Parathyroid adenoma (tissue), 2 donors: Measurements from ENCODE around the gene SEC14L3.

Experiments
- H2AFZ ChIP-seq: fragments of 300-600 bp; sonication (generic); one replicate; pipeline ENCODE4 v1.7.0; 2017; ENCODE audit warnings: antibody characterized with exemption, mild to moderate bottlenecking
- H3K27ac ChIP-seq: fragments of 300-600 bp; sonication (generic); one replicate; pipeline ENCODE4 v1.7.0; 2017
- H3K27me3 ChIP-seq: fragments of 300-600 bp; sonication (generic); one replicate; pipeline ENCODE4 v1.7.0; 2017; ENCODE audit warnings: low read length; ENCODE audit not compliant: control insufficient read depth, insufficient read depth
- H3K36me3 ChIP-seq: fragments of 300-600 bp; sonication (generic); one replicate; pipeline ENCODE4 v1.7.0; 2017; ENCODE audit warnings: low read length; ENCODE audit not compliant: control insufficient read depth, insufficient read depth
- H3K4me1 ChIP-seq: fragments of 300-600 bp; sonication (generic); one replicate; pipeline ENCODE4 v1.7.0; 2017; ENCODE audit warnings: control low read depth
- H3K4me2 ChIP-seq: fragments of 300-600 bp; sonication (generic); one replicate; pipeline ENCODE4 v1.7.0; 2017; ENCODE audit warnings: low read length
- H3K4me3 ChIP-seq: fragments of 300-600 bp; sonication (generic); one replicate; pipeline ENCODE4 v1.7.0; 2017; ENCODE audit warnings: low read depth, low read length
- H3K79me2 ChIP-seq: fragments of 300-600 bp; sonication (generic); one replicate; pipeline ENCODE4 v1.7.0; 2017; ENCODE audit warnings: control low read depth
- H3K9ac ChIP-seq: fragments of 300-600 bp; sonication (generic); one replicate; pipeline ENCODE4 v1.7.0; 2017; ENCODE audit warnings: mild to moderate bottlenecking
- H3K9me3 ChIP-seq: fragments of 300-600 bp; sonication (generic); one replicate; pipeline ENCODE4 v1.7.0; 2017; ENCODE audit warnings: low read length; ENCODE audit not compliant: control insufficient read depth
- TF ChIP-seq, protein P1 (sequence below): fragments of 300-600 bp; sonication (generic); IDR thresholded peaks from one replicate; pipeline ENCODE4 v1.7.0; 2017; ENCODE audit warnings: antibody characterized with exemption, mild to moderate bottlenecking
- donor health status: primary hyperparathyroidism.

The SEC14L3 gene

DNA sequence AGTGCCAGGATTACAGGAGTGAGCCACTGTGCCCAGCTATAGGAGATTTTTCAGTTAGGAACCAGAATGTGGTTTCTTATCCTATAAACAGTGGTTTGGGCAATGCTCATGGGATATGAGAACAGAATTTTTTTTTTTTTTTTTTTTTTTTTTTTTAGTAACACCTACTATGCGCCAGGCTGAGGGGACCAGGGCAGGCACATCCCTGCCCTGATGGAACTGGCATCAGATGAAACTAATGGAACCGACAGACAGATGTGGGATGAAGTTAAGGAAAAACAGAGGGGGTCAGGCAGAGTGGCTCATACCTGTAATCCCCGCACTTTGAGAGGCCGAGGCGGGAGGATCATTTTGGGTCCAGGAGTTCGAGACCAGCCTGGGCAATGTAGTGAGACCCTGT lies 28.8 kb upstream of the SEC14L3 start:
- Histone ChIP-seq H3K27ac (no peak overlapping the region), H3K79me2 (no peaks in the 10 kb centered on the region), H3K36me3 (no peaks in the 10 kb centered on the region), H3K4me3 (no peak overlapping the region), H2AFZ (no peak overlapping the region), H3K4me1 (no peaks in the 10 kb centered on the region), H3K4me2 (no peak overlapping the region), H3K9me3 (no peaks in the 10 kb centered on the region), H3K9ac (no peak overlapping the region), H3K27me3 (no peaks in the 10 kb centered on the region)
- TF ChIP-seq, protein P1, sequence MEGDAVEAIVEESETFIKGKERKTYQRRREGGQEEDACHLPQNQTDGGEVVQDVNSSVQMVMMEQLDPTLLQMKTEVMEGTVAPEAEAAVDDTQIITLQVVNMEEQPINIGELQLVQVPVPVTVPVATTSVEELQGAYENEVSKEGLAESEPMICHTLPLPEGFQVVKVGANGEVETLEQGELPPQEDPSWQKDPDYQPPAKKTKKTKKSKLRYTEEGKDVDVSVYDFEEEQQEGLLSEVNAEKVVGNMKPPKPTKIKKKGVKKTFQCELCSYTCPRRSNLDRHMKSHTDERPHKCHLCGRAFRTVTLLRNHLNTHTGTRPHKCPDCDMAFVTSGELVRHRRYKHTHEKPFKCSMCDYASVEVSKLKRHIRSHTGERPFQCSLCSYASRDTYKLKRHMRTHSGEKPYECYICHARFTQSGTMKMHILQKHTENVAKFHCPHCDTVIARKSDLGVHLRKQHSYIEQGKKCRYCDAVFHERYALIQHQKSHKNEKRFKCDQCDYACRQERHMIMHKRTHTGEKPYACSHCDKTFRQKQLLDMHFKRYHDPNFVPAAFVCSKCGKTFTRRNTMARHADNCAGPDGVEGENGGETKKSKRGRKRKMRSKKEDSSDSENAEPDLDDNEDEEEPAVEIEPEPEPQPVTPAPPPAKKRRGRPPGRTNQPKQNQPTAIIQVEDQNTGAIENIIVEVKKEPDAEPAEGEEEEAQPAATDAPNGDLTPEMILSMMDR: no peak

DNA sequence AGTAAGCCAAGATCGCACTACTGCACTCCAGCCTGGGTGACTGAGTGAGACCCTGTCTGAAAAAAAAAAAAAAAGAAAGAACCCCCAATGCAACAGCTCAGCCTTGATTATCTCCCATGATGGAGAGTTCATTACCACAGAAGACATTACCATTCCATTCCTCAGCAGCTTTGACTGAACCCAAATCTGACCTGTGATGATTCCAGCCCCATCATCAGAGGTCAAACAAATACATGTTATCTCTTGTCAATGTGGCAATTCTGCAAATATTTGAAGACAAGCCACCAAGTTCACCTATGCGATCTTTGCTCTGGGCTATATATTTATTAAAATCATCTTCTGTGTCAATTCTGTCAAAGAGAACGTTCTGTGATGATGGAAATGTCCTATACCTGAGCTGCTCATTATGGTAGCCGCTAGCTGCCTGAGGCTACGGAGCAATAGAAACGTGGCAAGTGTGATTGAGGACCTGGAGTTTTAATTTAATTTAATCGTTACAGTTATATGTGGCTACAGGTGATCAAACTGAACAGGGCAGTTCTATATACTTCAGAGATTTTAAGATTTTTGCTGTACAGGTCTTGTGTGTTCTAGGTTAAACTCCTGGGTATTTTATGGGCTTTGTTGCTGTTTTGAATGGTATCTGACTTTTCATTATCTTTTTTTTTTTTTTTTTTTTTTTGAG lies 25.8 kb upstream of the SEC14L3 start:
- H3K36me3 ChIP-seq: no peaks in the 10 kb centered on the region
- H3K79me2 ChIP-seq: no peaks in the 10 kb centered on the region
- no peak overlapping the region for H2AFZ ChIP-seq
- TF ChIP-seq, protein P1: no peak
- no peaks in the 10 kb centered on the region for H3K27me3 ChIP-seq
- no peak overlapping the region for H3K9ac ChIP-seq
- H3K27ac ChIP-seq: no peak overlapping the region
- no peaks in the 10 kb centered on the region for H3K4me1 ChIP-seq
- H3K4me3 ChIP-seq: no peak overlapping the region
- no peak overlapping the region for H3K4me2 ChIP-seq
- H3K9me3 ChIP-seq: no peaks in the 10 kb centered on the region

DNA sequence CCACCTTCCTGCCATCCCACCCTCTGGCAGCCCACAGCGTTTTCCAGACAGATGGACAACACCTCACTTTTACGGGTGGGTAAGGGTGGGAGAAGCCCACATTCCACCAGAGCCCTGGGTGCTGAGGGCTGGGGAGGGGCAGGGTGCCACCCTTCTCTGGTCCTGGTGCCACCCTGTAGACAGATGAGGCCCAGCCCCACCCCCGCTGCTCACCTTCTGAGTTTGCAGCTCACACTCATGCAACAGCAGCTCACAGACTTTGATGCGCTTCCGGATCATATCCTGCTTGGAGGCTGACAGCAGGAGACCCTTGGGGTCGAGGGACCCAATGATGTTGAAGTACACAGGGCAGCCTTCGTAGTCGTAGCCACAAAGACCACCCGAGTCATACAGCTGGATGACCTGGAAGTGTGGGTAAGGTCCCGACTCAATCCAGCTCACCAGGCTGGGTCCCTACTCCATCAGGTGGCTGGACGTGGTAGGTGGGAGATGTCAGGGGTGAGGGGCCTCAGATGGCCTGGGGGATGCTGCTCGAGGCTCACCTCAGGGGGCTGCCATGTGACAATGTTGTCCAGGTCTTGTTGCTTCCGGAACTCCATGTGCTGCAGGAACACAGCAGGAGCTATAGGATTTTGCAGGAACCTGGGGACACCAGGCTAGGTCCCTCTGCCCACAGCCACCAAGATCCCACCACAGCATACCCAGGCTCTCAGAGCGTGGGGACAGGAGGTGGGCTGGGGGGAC lies 23.4 kb upstream of the SEC14L3 start:
- TF ChIP-seq, protein P1: no peak
- Histone ChIP-seq H3K36me3 (no peaks in the 10 kb centered on the region), H3K4me1 (no peaks in the 10 kb centered on the region), H2AFZ (no peak overlapping the region), H3K79me2 (no peaks in the 10 kb centered on the region), H3K9me3 (no peaks in the 10 kb centered on the region), H3K4me3 (no peak overlapping the region), H3K27me3 (no peaks in the 10 kb centered on the region), H3K4me2 (no peak overlapping the region), H3K27ac (no peak overlapping the region), H3K9ac (no peak overlapping the region)

DNA sequence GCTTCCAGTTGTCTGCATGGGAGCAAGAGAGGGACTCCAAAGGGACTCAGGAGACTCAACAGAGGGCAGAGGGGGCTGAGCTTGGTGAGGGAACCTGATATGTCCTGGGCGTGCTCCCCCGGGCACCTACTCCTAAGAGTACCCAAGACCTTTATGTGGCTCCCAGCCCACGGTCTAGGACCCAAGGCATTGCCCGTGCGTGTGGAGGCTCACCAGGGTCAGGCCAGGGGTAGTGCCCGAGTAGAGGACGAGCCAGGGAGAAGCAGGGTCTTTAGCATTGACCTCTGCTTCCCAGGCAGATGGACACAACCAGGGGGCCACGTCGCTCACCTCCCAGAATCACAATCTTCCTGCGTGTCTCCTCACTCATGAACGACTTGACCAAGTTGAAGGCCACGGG lies 20.3 kb upstream of the SEC14L3 start:
- no peak overlapping the region for H3K9ac ChIP-seq
- no peaks in the 10 kb centered on the region for H3K79me2 ChIP-seq
- no peak overlapping the region for H3K4me2 ChIP-seq
- no peaks in the 10 kb centered on the region for H3K4me1 ChIP-seq
- TF ChIP-seq, protein P1: no peak
- H2AFZ ChIP-seq: no peak overlapping the region
- no peak overlapping the region for H3K4me3 ChIP-seq
- no peak overlapping the region for H3K27ac ChIP-seq
- no peaks in the 10 kb centered on the region for H3K36me3 ChIP-seq
- no peaks in the 10 kb centered on the region for H3K9me3 ChIP-seq
- H3K27me3 ChIP-seq: no peaks in the 10 kb centered on the region
